EL (cell line): Measurements from ENCODE around the gene GPR142.

ENCODE experiments used
- DNase-seq: peaks from one replicate; pipeline ENCODE4 v3.0.0-alpha.2; 2016

Gene GPR142

DNA sequence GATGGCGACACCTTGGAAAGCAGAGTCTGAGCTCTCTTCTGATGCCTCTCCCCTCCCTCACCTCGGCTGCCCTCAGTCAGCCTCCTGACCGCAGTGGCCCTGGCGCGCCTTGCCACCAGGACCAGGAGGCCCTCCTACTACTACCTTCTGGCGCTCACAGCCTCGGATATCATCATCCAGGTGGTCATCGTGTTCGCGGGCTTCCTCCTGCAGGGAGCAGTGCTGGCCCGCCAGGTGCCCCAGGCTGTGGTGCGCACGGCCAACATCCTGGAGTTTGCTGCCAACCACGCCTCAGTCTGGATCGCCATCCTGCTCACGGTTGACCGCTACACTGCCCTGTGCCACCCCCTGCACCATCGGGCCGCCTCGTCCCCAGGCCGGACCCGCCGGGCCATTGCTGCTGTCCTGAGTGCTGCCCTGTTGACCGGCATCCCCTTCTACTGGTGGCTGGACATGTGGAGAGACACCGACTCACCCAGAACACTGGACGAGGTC, 4.4 kb downstream of the GPR142 start:
- no peak for DNase-seq

DNA sequence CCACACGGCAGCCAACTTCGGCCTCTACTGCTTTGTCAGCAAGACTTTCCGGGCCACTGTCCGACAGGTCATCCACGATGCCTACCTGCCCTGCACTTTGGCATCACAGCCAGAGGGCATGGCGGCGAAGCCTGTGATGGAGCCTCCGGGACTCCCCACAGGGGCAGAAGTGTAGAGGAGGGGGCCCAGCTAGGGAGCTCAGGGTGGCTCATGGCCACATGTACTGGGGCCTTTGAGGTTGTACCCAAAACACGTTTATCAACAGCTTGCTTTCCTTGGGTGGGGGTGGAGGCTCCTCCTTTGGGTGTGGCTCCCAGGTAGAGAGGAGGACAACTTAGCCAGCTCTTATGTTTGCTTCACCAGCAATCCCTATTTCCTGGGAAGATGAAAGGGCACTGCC, 5.1 kb downstream of the GPR142 start:
- DNase-seq = no peak

DNA sequence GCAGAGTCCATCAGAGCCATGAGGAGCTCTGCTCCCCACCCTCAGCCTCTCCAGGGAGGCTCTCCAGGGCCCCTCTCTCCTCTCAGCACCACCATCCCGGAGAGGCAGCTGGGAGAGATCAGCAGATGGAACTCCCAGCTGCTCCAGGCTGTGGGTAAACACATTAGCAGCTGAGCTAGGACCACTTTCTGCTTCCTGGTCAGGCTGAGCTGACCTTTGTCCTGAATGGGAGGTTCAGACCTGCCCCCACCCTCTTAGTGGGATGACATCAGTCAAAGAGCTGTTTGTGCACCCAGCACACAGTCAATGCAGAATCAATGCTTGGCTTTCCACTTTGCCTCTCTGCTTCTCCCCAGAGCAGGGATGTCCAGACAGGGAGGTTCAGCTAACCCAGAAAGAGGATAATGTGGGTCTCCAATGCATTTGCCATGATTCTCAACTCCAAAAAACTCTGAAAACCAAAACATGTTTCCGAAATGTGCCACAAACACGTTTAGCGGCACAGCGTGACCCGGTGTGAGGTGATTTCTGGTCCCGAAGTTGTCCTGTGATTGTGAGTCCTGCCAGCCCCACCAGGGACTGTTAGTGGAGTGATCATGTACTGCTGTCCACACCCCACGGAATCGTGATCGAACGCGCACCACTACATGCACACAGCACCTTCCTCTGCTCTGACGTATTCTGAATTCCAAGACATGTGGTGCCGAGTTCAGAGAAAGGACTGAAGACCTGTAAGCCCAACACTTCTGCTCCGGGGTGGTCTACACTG, 6.7 kb downstream of the GPR142 start:
- no peak for DNase-seq

DNA sequence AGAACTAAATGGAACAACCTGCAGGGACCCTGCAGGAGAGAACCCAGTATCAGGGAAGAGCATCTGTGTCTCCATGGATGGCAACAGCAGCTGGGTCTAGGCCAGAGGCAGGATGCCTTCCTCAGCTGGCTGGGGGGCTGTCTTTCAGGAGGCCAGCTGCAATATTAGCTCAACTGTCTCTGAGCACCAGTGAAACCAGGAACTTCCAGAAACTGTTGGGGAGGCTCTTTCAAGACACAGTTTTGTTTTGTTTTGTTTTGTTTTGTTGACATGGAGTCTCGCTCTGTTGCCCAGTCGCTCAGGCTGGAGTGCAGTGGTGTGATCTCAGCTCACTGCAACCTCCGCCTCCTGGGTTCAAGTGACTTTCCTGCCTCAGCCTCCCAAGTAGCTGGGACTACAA, 7.6 kb downstream of the GPR142 start:
- DNase-seq = no peak

DNA sequence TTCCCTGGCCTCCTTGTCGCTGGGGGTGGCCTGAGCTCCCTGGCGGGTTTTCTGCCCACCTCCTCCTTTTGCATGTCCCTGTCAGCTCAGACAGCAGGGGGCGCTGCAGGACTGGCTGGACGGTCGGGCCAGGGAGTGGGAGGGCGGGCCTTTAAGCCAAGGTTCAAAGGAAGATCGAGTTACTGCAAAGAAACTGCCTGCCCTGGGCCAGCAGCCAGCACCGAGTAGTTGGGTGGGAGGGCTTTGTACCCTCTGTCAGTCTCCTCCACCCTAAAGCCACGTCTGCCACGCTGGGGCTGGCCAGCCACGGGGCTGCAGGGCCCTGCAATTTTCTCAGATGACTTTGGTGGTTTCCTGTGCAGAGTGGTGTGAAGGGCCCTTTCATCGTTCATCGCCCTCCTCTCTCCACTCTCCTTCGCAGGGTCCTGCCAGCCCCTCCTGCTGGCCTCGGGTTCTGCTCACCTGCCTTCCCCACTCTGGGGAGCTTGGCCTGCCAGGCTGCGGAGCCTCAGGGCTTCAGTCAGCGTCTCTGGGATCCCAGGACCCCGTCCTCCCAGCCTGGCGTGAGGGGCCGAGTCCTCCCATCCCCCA, 12.3 kb downstream of the GPR142 start:
- peak; percentile 59 for DNase-seq

DNA sequence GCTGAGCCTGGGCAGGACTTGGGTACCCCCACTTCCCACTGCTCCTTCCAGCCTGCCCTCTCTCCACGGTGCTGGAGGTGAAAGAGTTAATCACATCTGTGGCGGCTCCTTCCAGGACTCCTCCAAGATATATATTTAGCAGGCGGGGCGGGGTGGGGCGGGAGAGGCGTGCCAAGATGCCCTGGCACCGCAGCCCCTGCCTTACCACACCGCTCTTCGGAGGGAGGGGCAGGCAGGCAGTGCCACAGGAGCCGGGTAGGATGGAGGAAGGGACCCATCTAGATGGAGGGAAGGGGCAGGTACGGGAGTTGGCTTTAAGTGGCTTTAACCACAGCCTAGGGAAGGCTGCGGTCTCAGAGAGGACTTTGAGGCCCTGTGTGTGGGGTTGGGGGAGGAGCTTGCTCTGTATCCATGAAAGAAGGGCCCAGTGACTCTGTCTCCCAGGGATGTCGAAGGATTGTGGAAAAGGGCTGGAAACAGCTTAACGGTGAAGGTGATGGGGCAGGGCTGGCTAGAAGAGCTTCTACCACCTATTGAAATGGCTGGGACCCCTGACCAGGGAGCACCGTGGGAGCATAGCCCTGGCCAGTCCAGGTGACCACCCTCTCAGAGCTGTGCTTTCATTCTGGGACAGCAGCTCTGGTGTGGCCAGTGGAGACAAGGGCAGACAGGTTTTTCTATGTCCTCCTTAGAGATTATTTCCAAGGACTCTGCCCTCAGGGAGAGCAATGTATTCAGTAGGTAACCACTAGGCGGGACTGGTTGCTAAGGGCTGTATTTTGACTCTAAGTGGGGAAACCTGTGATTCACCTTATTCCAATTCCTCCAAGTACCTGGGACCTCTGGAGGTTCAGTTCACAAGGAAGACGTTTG, 13.0 kb downstream of the GPR142 start:
- no peak for DNase-seq

DNA sequence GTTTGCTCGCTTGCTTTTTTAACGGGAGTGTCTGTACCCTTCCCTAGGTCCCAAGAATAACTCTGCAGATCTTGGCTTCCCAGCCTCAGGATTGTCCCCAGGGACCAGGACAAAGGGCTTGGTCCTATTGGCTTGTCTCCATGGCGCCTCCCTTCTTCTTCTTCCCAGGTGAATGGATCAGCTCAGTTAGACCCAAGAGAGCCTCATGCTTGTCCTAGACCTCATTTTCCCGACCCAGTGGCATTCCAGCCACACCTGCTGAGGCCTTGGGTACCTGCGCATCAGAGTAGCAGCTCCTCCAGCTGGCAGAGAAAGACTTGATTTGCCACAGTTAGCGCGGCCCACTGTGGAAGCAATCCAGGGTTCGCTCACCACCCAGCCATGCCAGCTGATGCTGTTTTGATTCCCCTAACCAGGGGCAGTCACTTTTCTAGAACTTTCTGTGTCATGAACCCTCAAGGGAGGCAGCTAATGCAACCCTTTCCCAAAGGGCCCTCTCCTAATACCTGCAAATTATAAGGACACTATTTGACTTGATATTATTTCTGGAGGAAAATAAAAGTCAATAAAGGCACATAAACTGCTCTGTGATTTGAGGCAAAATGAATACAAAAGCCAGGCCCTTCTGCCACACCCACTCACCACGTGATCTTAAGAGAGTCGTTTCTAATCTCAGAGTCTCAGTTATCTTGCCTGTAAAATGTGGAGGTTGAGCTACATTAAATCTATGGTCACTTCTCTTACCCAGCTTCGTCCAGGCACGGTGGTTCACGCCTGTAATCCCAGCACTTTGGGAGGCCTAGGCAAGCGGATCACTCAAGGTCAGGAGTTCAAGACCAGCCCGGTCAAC, 13.9 kb downstream of the GPR142 start:
- no peak for DNase-seq

DNA sequence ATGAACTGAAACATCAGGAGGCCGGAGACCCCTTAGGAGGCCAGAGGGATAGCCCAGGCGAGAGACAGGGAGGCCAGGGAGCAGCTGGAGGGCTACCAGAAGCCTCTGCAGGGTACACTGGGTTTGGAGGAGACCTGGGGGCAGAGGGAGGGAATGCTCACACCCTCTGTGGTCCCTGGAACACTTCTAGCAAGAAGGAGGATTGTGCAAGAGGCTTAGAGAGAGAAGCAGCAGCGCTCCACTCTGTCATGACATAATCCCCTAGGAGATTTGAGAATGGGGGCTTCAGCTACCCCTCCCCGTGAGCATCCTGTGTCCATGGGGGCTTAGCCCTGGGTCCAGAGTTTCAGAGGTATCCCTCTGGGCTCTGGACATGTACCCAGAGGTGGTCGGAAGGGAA, 15.8 kb downstream of the GPR142 start:
- DNase-seq = no peak

DNA sequence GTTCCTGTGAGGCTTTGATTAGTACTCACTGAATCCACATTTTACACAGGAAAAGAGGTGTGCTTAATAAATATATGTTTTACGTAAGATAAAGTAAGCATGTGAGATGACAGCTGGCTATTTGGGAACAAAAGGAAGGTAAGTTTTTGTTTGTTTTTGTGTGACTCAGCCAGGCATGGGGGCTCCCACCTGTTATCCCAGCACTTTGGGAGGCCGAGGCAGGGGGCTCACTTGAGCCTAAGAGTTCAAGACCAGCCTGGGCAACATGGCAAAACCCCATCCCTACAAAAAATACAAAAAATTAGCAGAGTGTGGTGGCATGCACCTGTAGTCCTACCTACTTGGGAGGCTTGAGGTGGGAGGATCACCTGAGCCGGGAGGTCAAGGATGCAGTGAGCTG, 17.9 kb downstream of the GPR142 start:
- DNase-seq = no peak

DNA sequence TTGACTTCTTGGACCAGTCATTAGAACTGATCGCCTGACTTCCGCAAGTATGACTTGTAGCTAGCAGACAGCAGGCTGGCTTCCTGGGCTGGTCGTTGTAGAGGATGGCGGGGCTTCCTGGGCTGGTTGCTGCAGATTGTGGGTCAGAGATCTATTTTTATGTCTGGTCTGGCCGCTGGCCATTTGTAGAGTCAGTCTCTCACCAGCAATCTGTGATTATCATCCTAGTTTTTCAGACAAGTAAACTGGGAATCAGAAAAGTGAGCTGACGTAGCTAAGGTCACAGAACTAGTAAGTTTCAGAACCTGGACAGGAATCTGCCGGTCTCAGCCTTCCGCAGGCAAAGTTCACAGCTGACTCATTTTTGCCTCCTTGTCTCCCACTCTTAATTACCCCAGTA, 19.1 kb downstream of the GPR142 start:
- no peak for DNase-seq

DNA sequence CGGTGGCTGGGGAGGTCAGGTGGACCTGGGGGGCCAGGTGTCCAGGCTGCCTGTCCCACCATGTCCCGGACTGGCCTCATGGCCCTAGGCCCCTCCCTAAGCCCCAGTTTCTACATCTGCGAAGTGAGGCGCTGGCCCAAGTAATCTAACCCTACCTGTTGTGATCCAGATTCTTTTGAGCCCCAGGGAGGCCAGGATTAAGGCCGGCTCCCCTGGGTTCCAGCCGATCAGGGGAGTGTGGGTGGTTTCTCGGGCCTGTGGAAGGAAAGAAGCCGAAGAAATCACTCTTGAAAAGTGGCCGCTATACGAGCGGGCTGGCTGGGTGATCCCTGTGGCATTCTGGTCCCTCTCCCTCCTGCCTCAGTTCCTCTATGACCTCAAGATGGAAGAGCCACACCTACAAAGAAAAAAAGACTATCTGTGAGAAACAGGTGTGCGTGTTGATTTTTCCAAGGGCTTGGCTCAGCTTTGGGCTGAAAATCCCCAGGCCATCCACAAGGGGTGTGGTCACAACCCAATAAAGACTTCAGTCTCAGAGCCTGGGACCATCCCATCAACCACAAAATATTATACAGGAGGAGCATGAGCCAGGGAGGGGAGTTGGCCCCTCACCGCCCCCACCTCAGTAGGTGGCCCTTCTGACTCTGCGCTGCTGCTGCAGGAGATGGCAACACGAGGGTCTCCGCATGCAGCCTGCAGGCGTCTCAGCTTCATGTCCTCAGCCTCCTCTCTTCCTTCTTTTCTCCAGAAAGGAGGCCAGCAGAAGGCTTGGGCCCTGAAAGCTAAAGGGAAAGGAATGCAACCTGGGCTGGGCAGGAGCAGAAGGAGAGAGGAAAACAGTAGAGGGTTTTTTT, 20.3 kb downstream of the GPR142 start:
- no peak for DNase-seq

DNA sequence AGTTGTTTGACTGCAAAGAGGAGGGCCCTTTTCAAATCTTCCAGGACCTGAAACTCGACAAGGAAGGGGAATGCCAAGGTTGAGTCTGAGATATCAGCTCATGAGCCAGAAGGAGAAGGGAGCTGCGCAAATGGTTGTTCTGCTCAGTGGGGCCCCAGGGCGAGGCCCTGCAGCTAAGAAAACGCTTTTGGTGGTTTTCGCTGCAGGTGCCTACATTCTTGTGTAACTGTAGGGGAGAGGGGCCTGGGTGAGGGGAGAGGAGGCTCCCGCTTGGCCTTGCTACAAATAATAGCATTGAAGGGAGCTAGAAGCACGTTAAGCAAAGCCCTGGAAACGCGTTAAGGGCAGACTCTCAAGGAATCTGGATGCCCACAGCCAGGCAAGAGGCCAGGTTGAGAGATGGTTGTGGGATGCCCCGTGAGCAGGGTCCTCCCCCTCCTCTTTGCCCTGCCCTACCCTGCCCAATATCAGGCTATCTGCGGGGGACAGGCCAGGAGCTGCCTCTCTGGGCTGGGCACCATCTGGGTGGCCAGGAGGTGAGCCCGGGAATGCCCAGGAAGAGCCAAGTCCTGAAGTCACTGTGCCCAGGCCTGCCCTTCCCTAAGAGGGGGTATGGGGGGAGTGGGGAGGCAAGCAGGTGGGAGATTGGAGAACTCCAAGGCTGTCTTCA, 21.9 kb downstream of the GPR142 start:
- DNase-seq = no peak

DNA sequence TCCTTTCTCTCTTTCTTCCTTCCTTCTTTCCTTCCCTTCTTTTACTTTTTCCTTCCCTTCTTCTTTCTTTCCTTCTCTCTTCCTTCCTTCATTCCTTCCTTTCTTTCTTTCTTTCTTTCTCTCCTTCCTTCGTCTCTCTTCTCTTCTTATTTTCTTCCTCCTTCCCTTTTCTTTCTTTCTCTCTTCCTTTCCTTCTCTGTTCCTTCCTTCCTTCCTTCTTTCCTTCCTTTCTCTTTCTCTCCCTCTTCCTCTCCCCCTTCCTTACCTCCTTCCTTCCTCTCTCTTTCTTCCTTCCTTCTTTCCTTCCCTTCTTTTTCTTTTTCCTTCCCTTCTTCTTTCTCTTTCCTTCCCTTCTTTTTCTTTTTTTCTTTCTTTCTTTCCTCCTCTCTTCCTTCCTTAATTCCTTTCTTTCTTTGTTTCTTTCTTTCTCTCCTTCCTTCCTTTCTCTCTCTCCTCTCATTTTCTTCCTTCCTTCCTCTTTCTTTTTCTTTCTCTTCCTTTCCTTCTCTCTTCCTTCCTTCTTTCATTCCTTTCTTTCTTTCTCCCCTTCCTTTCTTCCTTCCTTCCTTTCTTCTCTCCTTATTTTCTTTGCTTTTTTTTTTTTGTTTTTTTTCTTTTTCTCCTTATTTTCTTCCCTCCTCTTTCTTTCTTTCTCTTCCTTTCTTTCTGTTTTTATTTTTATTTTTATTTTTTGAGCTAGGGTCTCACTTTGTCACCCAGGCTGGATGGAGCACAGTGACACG, 22.8 kb downstream of the GPR142 start:
- DNase-seq = no peak

DNA sequence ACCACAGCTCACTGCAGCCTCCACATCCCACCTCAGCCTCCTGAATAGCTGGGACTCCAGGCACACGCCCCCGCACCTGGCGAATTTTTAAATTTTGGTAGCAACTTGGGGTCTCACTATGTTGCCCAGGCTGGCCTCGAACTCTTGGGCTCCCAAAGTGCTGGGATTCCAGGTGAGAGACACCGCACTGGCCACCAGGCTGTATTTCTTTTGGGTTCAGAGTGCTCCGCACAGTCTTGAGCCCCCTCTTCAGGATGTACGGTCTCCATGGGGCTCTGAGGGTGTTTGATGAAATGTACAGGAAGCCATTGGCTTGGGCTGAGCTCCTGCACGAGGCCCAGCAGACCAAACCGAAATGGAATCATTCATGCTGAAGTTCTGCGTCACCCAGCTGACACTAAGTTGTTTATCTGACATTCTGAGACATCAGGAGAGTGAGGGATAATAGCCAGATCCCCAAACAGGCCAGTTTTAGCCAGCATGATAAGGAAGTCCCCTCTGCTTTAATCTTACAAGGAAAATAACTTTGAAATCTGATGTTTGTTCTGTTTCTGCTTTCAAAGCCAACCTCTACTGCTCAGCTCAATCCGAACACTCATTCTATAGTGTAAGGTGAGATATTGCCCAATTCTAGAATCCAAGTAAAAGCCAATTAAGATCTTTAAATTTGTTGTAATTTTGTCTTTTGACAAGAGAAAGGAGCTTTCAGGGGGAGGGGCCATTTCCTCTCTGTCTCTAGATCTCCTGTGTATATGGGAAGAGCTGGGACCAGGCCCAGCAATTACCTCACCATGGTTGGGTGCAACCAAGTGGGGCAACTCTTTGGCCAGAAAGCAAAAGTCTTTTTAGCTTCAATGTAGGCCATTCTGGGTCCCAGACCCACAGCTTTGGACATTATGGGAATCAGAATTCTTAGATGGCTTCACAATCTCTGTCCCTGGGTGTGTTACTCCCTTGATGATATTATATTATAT, 23.7 kb downstream of the GPR142 start:
- DNase-seq = no peak

DNA sequence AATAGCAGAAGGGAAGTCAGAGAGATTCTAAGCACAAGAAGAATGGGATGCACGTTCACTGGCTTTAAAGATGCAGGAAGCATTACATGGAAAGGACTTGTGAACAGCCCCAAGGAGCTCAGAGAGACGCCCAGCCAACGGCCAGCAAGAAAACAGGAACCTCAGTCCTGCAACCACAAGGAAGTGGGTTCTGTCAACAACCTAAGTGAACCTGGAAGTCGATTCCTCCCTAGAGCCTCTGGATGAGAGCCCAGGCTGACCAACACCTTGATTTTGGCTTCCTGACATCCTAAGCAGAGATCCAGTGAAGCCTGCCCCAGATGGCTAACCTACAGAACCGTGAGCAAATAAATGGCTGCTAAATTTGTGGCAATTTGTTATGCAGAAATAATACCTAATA, 24.5 kb downstream of the GPR142 start:
- no peak for DNase-seq

DNA sequence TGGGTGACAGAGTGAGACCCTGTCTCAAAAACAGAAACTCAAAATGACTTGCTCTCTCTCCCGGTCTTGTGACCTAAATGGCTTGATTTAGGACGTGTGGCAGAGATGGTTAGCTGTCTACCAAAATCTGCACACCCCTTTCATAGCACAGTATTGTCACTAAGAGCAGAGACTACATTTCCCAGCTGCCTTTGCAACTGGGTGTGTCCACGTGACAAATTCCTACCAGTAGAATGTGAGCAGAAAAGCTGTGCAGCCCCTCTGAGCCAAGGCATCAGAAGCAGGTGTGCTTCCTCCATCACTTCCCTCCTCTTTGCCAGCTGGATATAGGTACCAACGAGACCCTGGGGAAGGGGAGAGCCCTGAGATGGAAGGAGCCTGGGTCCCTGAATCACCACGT, 25.5 kb downstream of the GPR142 start:
- DNase-seq = no peak

DNA sequence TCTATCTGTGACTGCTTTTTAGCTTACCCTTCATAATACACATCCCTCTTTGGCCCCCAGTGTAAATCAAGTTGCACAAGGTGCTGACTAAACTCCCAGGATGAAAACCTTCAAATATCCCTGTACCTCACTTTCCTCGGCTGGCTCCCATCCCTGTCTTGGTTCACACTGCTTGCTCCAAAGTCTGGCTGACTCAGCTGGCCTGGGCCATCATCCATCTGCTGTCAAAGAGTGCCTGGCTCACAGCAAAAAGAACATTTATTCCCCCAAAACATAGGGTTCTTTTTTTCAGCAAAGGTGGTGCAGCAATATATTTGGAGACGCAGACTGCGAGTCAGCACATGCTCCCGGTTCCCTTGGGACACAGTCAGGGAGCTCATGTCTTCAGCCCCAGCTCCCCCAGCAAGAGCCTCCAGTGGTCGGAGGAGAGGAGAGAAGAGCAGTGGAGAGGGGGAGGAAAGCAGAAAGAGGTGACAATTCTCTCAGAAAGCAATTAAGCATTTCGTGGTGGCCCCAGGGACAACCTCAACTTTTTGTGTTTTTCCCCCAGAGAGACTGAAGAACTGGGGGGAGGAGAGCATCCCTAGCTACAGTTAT, 26.1 kb downstream of the GPR142 start:
- no peak for DNase-seq

DNA sequence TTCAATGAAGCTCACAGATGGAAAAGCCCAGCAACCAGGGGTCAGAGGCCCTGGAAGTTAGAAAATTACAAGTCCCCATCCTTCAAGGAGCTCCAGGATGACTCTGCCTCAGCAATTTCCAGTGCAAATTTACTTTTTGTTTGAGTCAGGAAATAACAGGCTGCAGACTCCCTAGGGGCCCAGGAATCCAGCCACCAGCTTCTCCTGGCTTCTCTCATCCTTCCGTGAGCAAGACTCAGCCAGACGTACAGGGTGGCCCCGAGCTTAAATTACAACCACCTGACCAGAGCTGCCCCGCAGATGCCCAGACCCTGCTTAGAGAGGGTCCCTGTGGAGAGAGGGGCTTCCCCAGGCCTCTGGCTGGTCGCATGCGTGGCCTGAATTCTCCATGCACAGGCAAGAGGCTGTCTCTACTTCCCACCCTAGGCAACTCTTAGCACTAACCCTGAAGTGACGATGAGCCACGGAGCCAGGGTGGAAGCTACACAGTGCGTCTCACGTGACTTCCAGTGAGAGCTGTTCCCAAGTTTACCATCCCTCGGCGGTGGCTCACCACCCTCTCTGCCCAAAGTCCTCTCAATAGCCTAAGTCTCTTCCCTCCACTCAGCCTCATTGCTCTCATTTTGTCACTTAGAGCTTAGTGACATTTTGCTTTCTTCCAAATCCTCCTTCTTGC, 27.1 kb downstream of the GPR142 start:
- DNase-seq = no peak
